ENCODE data around the gene OR2T1.
"Not testable (repeated sequence)": the region's sequence is repeated elsewhere in the genome, so short reads cannot be mapped to it uniquely, and the experiment has no call there.

The OR2T1 gene

GRCh38 chr1:248402748-248403147 lies at the start of gene OR2T1:
OR2T1 (plus strand) TSS chr1:248403048; CDS start chr1:248406148, 3,100 bp downstream.
- no peak for DNase-seq (ENCODE audit: low read depth in 2 of 2)

- no peak for DNase-seq (ENCODE audit: low read depth in 2 of 2)
Measured at GRCh38 chr1:248359415-248359814, 43.4 kb upstream of the OR2T1 start.

GRCh38 chr1:248361121-248361715 lies 41.6 kb upstream of the OR2T1 start, which contains the start of gene OR2T4:
OR2T4 (plus strand) TSS chr1:248361665; CDS start chr1:248361665, 0 bp downstream.
- no peak for DNase-seq (ENCODE audit: low read depth in 2 of 2)

GRCh38 chr1:248366609-248367008 lies 36.2 kb upstream of the OR2T1 start:
- no peak for DNase-seq (ENCODE audit: low read depth in 2 of 2)

GRCh38 chr1:248372394-248372793 lies 30.5 kb upstream of the OR2T1 start:
- no peak for DNase-seq (ENCODE audit: low read depth in 2 of 2)

- no peak for DNase-seq (ENCODE audit: low read depth in 2 of 2)
Measured at GRCh38 chr1:248373761-248374160, 29.1 kb upstream of the OR2T1 start.

- no peak for DNase-seq (ENCODE audit: low read depth in 2 of 2)
Measured at GRCh38 chr1:248375446-248375845, 27.4 kb upstream of the OR2T1 start, which contains the start of gene OR2T6. OR2T6 (plus strand) TSS chr1:248375746; CDS start chr1:248387609, 11,863 bp downstream.

GRCh38 chr1:248376916-248377315 lies 25.9 kb upstream of the OR2T1 start:
- no peak for DNase-seq (ENCODE audit: low read depth in 2 of 2)

- DNase-seq (ENCODE audit: low read depth in 2 of 2) = no peak
Measured at GRCh38 chr1:248380854-248381253, 22.0 kb upstream of the OR2T1 start.

- no peak for DNase-seq (ENCODE audit: low read depth in 2 of 2)
Measured at GRCh38 chr1:248388426-248388825, 14.4 kb upstream of the OR2T1 start.

- DNase-seq (ENCODE audit: low read depth in 2 of 2) = no peak
Measured at GRCh38 chr1:248393050-248393449, 9.8 kb upstream of the OR2T1 start.

- no peak for DNase-seq (ENCODE audit: low read depth in 2 of 2)
Measured at GRCh38 chr1:248404024-248404423, 1.2 kb downstream of the OR2T1 start.

GRCh38 chr1:248406721-248407692 lies 4.2 kb downstream of the OR2T1 start:
- no peak for DNase-seq (ENCODE audit: low read depth in 2 of 2)

- DNase-seq (ENCODE audit: low read depth in 2 of 2) = no peak
Measured at GRCh38 chr1:248416226-248416625, 13.4 kb downstream of the OR2T1 start.

GRCh38 chr1:248417854-248418253 lies 15.0 kb downstream of the OR2T1 start:
- DNase-seq (ENCODE audit: low read depth in 2 of 2) = no peak

- DNase-seq (ENCODE audit: low read depth in 2 of 2) = no peak
Measured at GRCh38 chr1:248421384-248421783, 18.5 kb downstream of the OR2T1 start.

- DNase-seq (ENCODE audit: low read depth in 2 of 2) = not testable (repeated sequence)
Measured at GRCh38 chr1:248427526-248428191, 24.8 kb downstream of the OR2T1 start.

- DNase-seq (ENCODE audit: low read depth in 2 of 2) = not testable (repeated sequence)
Measured at GRCh38 chr1:248428192-248428533, 25.3 kb downstream of the OR2T1 start.

- not testable (repeated sequence) for DNase-seq (ENCODE audit: low read depth in 2 of 2)
Measured at GRCh38 chr1:248431683-248432082, 28.8 kb downstream of the OR2T1 start.

- DNase-seq (ENCODE audit: low read depth in 2 of 2) = not testable (repeated sequence)
Measured at GRCh38 chr1:248432201-248432600, 29.4 kb downstream of the OR2T1 start.

GRCh38 chr1:248433811-248434415 lies 31.1 kb downstream of the OR2T1 start:
- not testable (repeated sequence) for DNase-seq (ENCODE audit: low read depth in 2 of 2)

- DNase-seq (ENCODE audit: low read depth in 2 of 2) = not testable (repeated sequence)
Measured at GRCh38 chr1:248434913-248435312, 32.1 kb downstream of the OR2T1 start.
